Measurements from ENCODE around the gene RPL36.

- TF ChIP-seq JUND (IDR thresholded peaks at IDR 0.05), result no peak
- no peak for TF ChIP-seq CTCF (IDR thresholded peaks at IDR 0.05; ENCODE audit: low read depth, low read length, missing input control)
- no peak for TF ChIP-seq SP1 (IDR thresholded peaks at IDR 0.05)
- TF ChIP-seq REST (IDR thresholded peaks at IDR 0.05), result no peak
- no peak for TF ChIP-seq FOXA1 (IDR thresholded peaks at IDR 0.05)
- no peak for TF ChIP-seq FOXA2 (IDR thresholded peaks at IDR 0.05)
- no peak for TF ChIP-seq YY1 (IDR thresholded peaks at IDR 0.05)
- TF ChIP-seq GABPA (IDR thresholded peaks at IDR 0.05 in 1 of 2, conservative IDR thresholded peaks at IDR 0.05 in 1 of 2), result no peak
- TF ChIP-seq HNF4A (conservative IDR thresholded peaks at IDR 0.05), result no peak
- no peak for TF ChIP-seq TAF1 (conservative IDR thresholded peaks at IDR 0.05)
- no peak for TF ChIP-seq ZBTB33 (IDR thresholded peaks at IDR 0.05)
- TF ChIP-seq EGR1 (IDR thresholded peaks at IDR 0.05; ENCODE audit: low read depth in 2 of 2), result no peak
These were observed 48.9 kb upstream of the RPL36 start for GRCh38 chr19:5641171-5641570.
